Neuronal stem cell (in vitro differentiated cells): ENCODE measurements around the gene SMIM43.

Experiments used
- DNase-seq: peaks from one replicate; pipeline ENCODE4 v3.0.0-alpha.2; 2013; ENCODE audit warnings: low spot score
- H2AFZ ChIP-seq: one replicate; pipeline ENCODE4 v1.6.1; 2013; ENCODE audit warnings: mild to moderate bottlenecking, low read length, inconsistent platforms
- H2AK5ac ChIP-seq: 2 replicates; pipeline ENCODE4 v1.6.1; 2013; ENCODE audit warnings: low read depth, mild to moderate bottlenecking, inconsistent platforms, low read length, moderate library complexity, mixed read lengths
- H2BK120ac ChIP-seq: 2 replicates; pipeline ENCODE4 v1.6.1; 2013; ENCODE audit warnings: low read depth, mild to moderate bottlenecking, inconsistent platforms, low read length, moderate library complexity, mixed read lengths
- H2BK12ac ChIP-seq: one replicate; pipeline ENCODE4 v1.6.1; 2013; ENCODE audit warnings: low read length, inconsistent platforms
- H2BK15ac ChIP-seq: 2 replicates; pipeline ENCODE4 v1.6.1; 2013; ENCODE audit warnings: mild to moderate bottlenecking, low read length, inconsistent platforms, mixed read lengths
- H2BK5ac ChIP-seq: one replicate; pipeline ENCODE4 v1.6.1; 2013; ENCODE audit warnings: inconsistent platforms, mild to moderate bottlenecking, low read length, moderate library complexity
- H3K14ac ChIP-seq: one replicate; pipeline ENCODE4 v1.6.1; 2013; ENCODE audit warnings: low read length, inconsistent platforms
- H3K18ac ChIP-seq: 2 replicates; pipeline ENCODE4 v1.6.1; 2013; ENCODE audit warnings: low read length, inconsistent platforms
- H3K23ac ChIP-seq: 2 replicates; pipeline ENCODE4 v1.6.1; 2013; ENCODE audit warnings: low read depth, mild to moderate bottlenecking, mixed read lengths, low read length, inconsistent platforms; ENCODE audit not compliant: poor library complexity
- H3K27ac ChIP-seq: replicated peaks from 3 replicates; pipeline ENCODE4 v1.5.1; 2013; ENCODE audit warnings: low read length, inconsistent platforms
- H3K27me3 ChIP-seq, 3 experiments: 2 replicates each; pipeline ENCODE4 v1.6.1; 2013; ENCODE audit warnings: low read length in 3 of 3, mild to moderate bottlenecking in 2 of 3, inconsistent platforms in 1 of 3, low read depth in 1 of 3, mixed read lengths in 1 of 3, moderate library complexity in 1 of 3; ENCODE audit not compliant: control insufficient read depth in 3 of 3, insufficient read depth in 3 of 3
- H3K36me3 ChIP-seq, 2 donors: replicated peaks in 1 of 2; 2 replicates each; pipeline ENCODE4 v1.6.1; 2013; ENCODE audit warnings: low read length in 2 of 2; ENCODE audit not compliant: control insufficient read depth in 2 of 2, insufficient read depth in 2 of 2
- H3K4ac ChIP-seq: 2 replicates; pipeline ENCODE4 v1.6.1; 2013; ENCODE audit warnings: inconsistent platforms, mild to moderate bottlenecking, low read length, moderate library complexity
- H3K4me1 ChIP-seq, 2 donors: 1 replicate in 1 of 2; 2 replicates in 1 of 2; pipeline ENCODE4 v1.6.1; 2013; ENCODE audit warnings: low read length in 2 of 2, low read depth in 1 of 2; ENCODE audit not compliant: control insufficient read depth in 2 of 2, insufficient read depth in 1 of 2
- H3K4me2 ChIP-seq: one replicate; pipeline ENCODE4 v1.6.1; 2013; ENCODE audit warnings: mild to moderate bottlenecking, low read length, inconsistent platforms; ENCODE audit not compliant: insufficient read depth, poor library complexity, severe bottlenecking
- H3K4me3 ChIP-seq, 2 donors: 2 replicates each; pipeline ENCODE4 v1.5.1; 2013; ENCODE audit warnings: low read length in 2 of 2, mild to moderate bottlenecking in 2 of 2, inconsistent platforms in 1 of 2, moderate library complexity in 1 of 2
- H3K79me1 ChIP-seq: one replicate; pipeline ENCODE4 v1.6.1; 2013; ENCODE audit warnings: low read depth, mild to moderate bottlenecking, inconsistent platforms, low read length, moderate library complexity
- H3K9ac ChIP-seq: one replicate; pipeline ENCODE4 v1.6.1; 2013; ENCODE audit warnings: mild to moderate bottlenecking, low read depth, low read length, inconsistent platforms; ENCODE audit not compliant: poor library complexity
- H3K9me3 ChIP-seq, 2 donors: replicated peaks in 1 of 2; 2 replicates each; pipeline versions ENCODE3 to v1.6.1; 2013; ENCODE audit warnings: low read length in 2 of 2, mild to moderate bottlenecking in 2 of 2, inconsistent platforms in 1 of 2, low read depth in 1 of 2, mixed read lengths in 1 of 2, moderate library complexity in 1 of 2; ENCODE audit not compliant: control insufficient read depth in 2 of 2, insufficient read depth in 1 of 2
- H4K8ac ChIP-seq: one replicate; pipeline ENCODE4 v1.6.1; 2013; ENCODE audit warnings: low read depth, mild to moderate bottlenecking, inconsistent platforms, low read length, moderate library complexity
- H4K91ac ChIP-seq: one replicate; pipeline ENCODE4 v1.6.1; 2013; ENCODE audit warnings: low read length, low read depth, mild to moderate bottlenecking, inconsistent platforms; ENCODE audit not compliant: poor library complexity
- WGBS, 2 donors: extraction: QIAGEN DNeasy Blood & Tissue Kit; methylation state at CpG; one replicate each; pipeline ENCODE4 v1.1.7; 2013; ENCODE audit warnings: missing lambda C conversion rate in 2 of 2, mixed read lengths in 1 of 2; ENCODE audit not compliant: insufficient read length in 2 of 2, insufficient replicate concordance in 1 of 2; ENCODE audit errors: extremely low coverage in 2 of 2; 5-methylcytosine and 5-hydroxymethylcytosine counted together

Gene SMIM43

GRCh38 chr4:121738780-121739535 is 26.0 kb downstream of the SMIM43 start:
- no peaks in the 10 kb centered on the region for H3K27me3 ChIP-seq
- H2AK5ac ChIP-seq: no peak overlapping the region
- H4K8ac ChIP-seq: no peak overlapping the region
- no peak overlapping the region for H3K23ac ChIP-seq
- no peak overlapping the region for H2BK120ac ChIP-seq
- no peak overlapping the region for H3K4me3 ChIP-seq
- no peak overlapping the region for H3K9ac ChIP-seq
- no peak overlapping the region for H3K14ac ChIP-seq
- DNase-seq: no peak
- no peaks in the 10 kb centered on the region for H3K79me1 ChIP-seq
- no peak overlapping the region for H2BK12ac ChIP-seq
- H3K18ac ChIP-seq: no peak overlapping the region
- H4K91ac ChIP-seq: no peak overlapping the region
- H2AFZ ChIP-seq: no peak overlapping the region
- H3K27ac ChIP-seq: no peak overlapping the region
- WGBS, 2 donors: no CpG with 5 or more reads among the region's 2 CpGs
- H3K4me1 ChIP-seq: peaks cover 0 to 3% of the 10 kb centered on the region in 2 donors
- no peak overlapping the region for H2BK5ac ChIP-seq
- H2BK15ac ChIP-seq: no peak overlapping the region
- H3K4ac ChIP-seq: no peak overlapping the region
- no peaks in the 10 kb centered on the region for H3K36me3 ChIP-seq
- H3K9me3 ChIP-seq: no peaks in the 10 kb centered on the region
- H3K4me2 ChIP-seq: no peak overlapping the region

- no peak for DNase-seq
- Histone ChIP-seq H3K18ac (no peak overlapping the region), H3K9ac (no peak overlapping the region), H3K27me3 (no peaks in the 10 kb centered on the region), H2AK5ac (no peak overlapping the region), H3K4me3 (no peak overlapping the region), H3K9me3 (no peaks in the 10 kb centered on the region), H2BK120ac (no peak overlapping the region), H3K4me1 (peaks cover 0 to 3% of the 10 kb centered on the region in 2 donors), H2AFZ (peak overlapping the region; percentile 8), H2BK15ac (no peak overlapping the region), H3K27ac (no peak overlapping the region), H3K23ac (no peak overlapping the region), H4K91ac (no peak overlapping the region), H3K36me3 (no peaks in the 10 kb centered on the region), H3K4me2 (no peak overlapping the region), H3K4ac (no peak overlapping the region), H4K8ac (no peak overlapping the region), H2BK5ac (no peak overlapping the region), H2BK12ac (no peak overlapping the region), H3K79me1 (no peaks in the 10 kb centered on the region), H3K14ac (no peak overlapping the region)
- WGBS, 2 donors: no CpG with 5 or more reads among the region's 10 CpGs
Measured at GRCh38 chr4:121737846-121738554, 27.0 kb downstream of the SMIM43 start.

- H2BK5ac ChIP-seq: no peak overlapping the region
- H2AFZ ChIP-seq: no peak overlapping the region
- no peak overlapping the region for H2BK12ac ChIP-seq
- peaks cover 0 to 3% of the 10 kb centered on the region in 2 donors for H3K4me1 ChIP-seq
- H4K91ac ChIP-seq: no peak overlapping the region
- no peaks in the 10 kb centered on the region for H3K36me3 ChIP-seq
- H3K27me3 ChIP-seq: no peaks in the 10 kb centered on the region
- H2AK5ac ChIP-seq: no peak overlapping the region
- H3K4me3 ChIP-seq: no peak overlapping the region
- no peak overlapping the region for H2BK15ac ChIP-seq
- H3K4me2 ChIP-seq: no peak overlapping the region
- no peaks in the 10 kb centered on the region for H3K9me3 ChIP-seq
- H3K79me1 ChIP-seq: no peaks in the 10 kb centered on the region
- no peak overlapping the region for H3K4ac ChIP-seq
- H3K23ac ChIP-seq: no peak overlapping the region
- H3K9ac ChIP-seq: no peak overlapping the region
- H3K14ac ChIP-seq: no peak overlapping the region
- H4K8ac ChIP-seq: no peak overlapping the region
- WGBS, 2 donors: no CpG with 5 or more reads among the region's 5 CpGs
- peak; percentile 48 for DNase-seq
- no peak overlapping the region for H3K18ac ChIP-seq
- H2BK120ac ChIP-seq: no peak overlapping the region
- H3K27ac ChIP-seq: no peak overlapping the region
Measured at GRCh38 chr4:121736735-121737351, 28.1 kb downstream of the SMIM43 start.

- Histone ChIP-seq H3K4me2 (no peak overlapping the region), H2AK5ac (no peak overlapping the region), H3K14ac (no peak overlapping the region), H2BK5ac (no peak overlapping the region), H3K27ac (no peak overlapping the region), H3K4ac (no peak overlapping the region), H3K79me1 (no peaks in the 10 kb centered on the region), H4K8ac (no peak overlapping the region), H2BK15ac (no peak overlapping the region), H3K18ac (no peak overlapping the region), H3K9ac (no peak overlapping the region), H3K4me3 (no peak overlapping the region), H3K9me3 (no peaks in the 10 kb centered on the region), H3K36me3 (no peaks in the 10 kb centered on the region), H3K27me3 (no peaks in the 10 kb centered on the region), H4K91ac (no peak overlapping the region), H2BK120ac (no peak overlapping the region), H2AFZ (no peak overlapping the region), H3K23ac (no peak overlapping the region), H3K4me1 (no peaks in the 10 kb centered on the region), H2BK12ac (no peak overlapping the region)
- DNase-seq: no peak
- WGBS, 2 donors: no CpG with 5 or more reads among the region's 1 CpG
Measured at GRCh38 chr4:121734571-121734970, 30.4 kb downstream of the SMIM43 start.
